ENCODE results near the gene FBXL16. TPM values are rescaled to one million over a fixed set of nuclear protein-coding genes. Genes with fewer than 3 reads are reported as not detected.

Gene FBXL16
- total RNA-seq, 4 donors from 2014 or later, result 5.8 to 7.5 (median 6.9) TPM

GRCh38 chr16:708959-709358 is 3.4 kb upstream of the FBXL16 start:
- no peak overlapping the region for H3K4me3 ChIP-seq (replicated peaks in 1 of 3)
- peaks cover 10% of the 10 kb centered on the region for H3K27me3 ChIP-seq
- TF ChIP-seq CTCF (IDR thresholded peaks at IDR 0.05), result no peak
- peaks cover 0 to 9% of the 10 kb centered on the region in 2 donors for H3K4me1 ChIP-seq
- H3K9me3 ChIP-seq, result no peaks in the 10 kb centered on the region
- no peak overlapping the region for H3K27ac ChIP-seq
- no peaks in the 10 kb centered on the region for H3K36me3 ChIP-seq
- 50 to 84% methylated on average over 2 to 4 of the region's 4 CpGs for WGBS, 2 donors
- intact Hi-C loops (cut with DNase I), result loop anchor here (10.0 kb wide), 1 partner anchor 486 kb away; no protein-coding TSS in a partner anchor
- DNase-seq, result no peak

DNA sequence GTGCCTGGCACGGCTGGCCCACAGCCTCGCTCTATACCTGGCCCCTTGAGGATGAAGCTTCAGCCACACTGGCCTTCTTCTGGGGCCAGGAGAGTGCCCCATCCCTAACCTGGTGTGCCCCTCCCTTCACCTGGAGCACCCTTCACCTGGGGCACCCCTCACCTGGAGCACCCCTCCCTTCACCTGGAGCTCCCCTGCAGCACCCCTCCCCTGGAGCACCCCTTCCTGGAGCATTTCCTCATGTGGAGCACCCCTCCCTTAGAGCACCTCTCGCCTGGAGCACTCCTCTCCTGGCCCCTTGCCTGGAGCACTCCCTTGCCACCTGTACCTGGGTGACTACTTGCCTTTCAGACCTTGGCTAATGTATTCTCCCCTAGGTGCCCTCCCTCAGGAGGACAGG is 2.4 kb upstream of the FBXL16 start:
- 39 to 64% methylated on average over 3 of the region's 3 CpGs for WGBS, 2 donors
- intact Hi-C loops (cut with DNase I), result loop anchor here (10.0 kb wide), 1 partner anchor 487 kb away; no protein-coding TSS in a partner anchor
- H3K27me3 ChIP-seq, result peaks cover 13% of the 10 kb centered on the region

DNA sequence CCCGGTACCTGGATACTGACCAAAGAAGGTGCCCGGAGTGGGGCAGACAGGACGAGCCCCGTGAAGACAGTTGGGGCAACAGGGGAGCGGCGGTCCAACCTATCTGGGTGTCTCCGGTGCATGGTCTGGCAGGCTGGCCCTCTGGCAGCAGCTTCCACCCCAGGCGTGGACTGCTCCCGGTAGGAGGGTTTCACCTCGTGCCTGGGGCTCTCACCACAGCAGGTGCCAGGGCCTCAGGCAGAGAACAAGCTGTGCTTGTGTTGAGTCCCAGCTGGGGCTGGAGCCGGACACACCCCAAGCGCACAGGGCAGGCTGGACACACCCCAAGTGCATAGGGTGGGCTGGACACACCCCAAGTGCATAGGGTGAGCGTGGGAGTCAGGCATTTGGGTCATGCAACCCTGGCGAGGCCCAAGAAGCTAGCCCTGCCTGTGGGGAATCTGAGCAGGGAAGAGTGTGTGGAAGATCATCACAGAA is 1.5 kb upstream of the FBXL16 start:
- Histone ChIP-seq H3K4me3 (replicated peaks in 1 of 3) (no peak overlapping the region), H3K27me3 (peaks cover 13% of the 10 kb centered on the region), H3K4me1 (peaks cover 0 to 9% of the 10 kb centered on the region in 2 donors), H3K9me3 (no peaks in the 10 kb centered on the region), H3K36me3 (no peaks in the 10 kb centered on the region), H3K27ac (no peak overlapping the region)
- intact Hi-C loops (cut with DNase I), result loop anchor here (10.0 kb wide), 1 partner anchor 488 kb away; no protein-coding TSS in a partner anchor
- no peak for DNase-seq
- WGBS, 2 donors, result 37 to 60% methylated on average over 4 to 7 of the region's 14 CpGs
- TF ChIP-seq POLR2A (IDR thresholded peaks at IDR 0.05) (no peak), CTCF (IDR thresholded peaks at IDR 0.05) (no peak)

More for the DNA sequence above, 2.4 kb upstream of the FBXL16 start:
- Histone ChIP-seq H3K36me3 (no peaks in the 10 kb centered on the region), H3K4me3 (replicated peaks in 1 of 3) (no peak overlapping the region), H3K27ac (no peak overlapping the region), H3K4me1 (peaks cover 0 to 9% of the 10 kb centered on the region in 2 donors), H3K9me3 (no peaks in the 10 kb centered on the region)
- no peak for DNase-seq
- TF ChIP-seq CTCF (IDR thresholded peaks at IDR 0.05) (no peak), POLR2A (IDR thresholded peaks at IDR 0.05) (no peak)

- Histone ChIP-seq H3K4me3 (replicated peaks in 1 of 3) (no peak overlapping the region), H3K4me1 (peaks cover 0 to 9% of the 10 kb centered on the region in 2 donors), H3K27ac (no peak overlapping the region), H3K9me3 (no peaks in the 10 kb centered on the region), H3K36me3 (no peaks in the 10 kb centered on the region), H3K27me3 (peaks cover 17% of the 10 kb centered on the region)
- intact Hi-C loops (cut with DNase I), result loop anchor here (10.0 kb wide), 1 partner anchor 488 kb away; no protein-coding TSS in a partner anchor
- no peak for DNase-seq
- TF ChIP-seq CTCF (IDR thresholded peaks at IDR 0.05) (no peak), POLR2A (IDR thresholded peaks at IDR 0.05) (no peak)
- 2 to 6% methylated on average over 23 to 27 of the region's 49 CpGs for WGBS, 2 donors
Observed at GRCh38 chr16:706189-707061, 824 bp upstream of the FBXL16 start.
